NOMO-1 treated with dmso at 0.1 percent for 144 hours (cell line): Measurements from ENCODE around the gene GP1BA.

ENCODE experiments used
- DNase-seq: peaks from one replicate; lab custom pipeline; 2025; ENCODE audit not compliant: unreplicated experiment; lab: John Stamatoyannopoulos, UW

The GP1BA gene

DNA sequence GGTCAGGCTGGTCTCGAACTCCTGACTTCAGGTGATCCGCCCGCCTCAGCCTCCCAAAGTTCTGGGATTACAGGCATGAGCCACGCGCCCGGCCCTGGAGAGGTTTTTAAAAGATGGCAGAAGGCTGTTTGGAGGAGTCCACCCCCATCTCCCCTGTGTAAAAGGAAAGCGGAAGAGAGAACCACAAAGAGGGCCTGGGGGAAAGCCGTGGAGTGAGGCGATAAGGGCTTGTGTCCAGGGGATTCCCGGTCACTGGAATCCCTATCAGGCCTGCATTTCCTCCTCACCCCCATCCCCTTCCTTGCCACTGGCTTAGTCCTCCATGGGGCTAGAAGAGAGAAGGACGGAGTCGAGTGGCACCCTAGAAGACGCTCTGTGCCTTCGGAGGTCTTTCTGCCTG is at the start of gene GP1BA:
GP1BA (plus strand) TSS at position 315 of the 400 bp plus-strand sequence. CDS start 328 bp downstream, outside the sequence.
- DNase-seq, result no peak

DNA sequence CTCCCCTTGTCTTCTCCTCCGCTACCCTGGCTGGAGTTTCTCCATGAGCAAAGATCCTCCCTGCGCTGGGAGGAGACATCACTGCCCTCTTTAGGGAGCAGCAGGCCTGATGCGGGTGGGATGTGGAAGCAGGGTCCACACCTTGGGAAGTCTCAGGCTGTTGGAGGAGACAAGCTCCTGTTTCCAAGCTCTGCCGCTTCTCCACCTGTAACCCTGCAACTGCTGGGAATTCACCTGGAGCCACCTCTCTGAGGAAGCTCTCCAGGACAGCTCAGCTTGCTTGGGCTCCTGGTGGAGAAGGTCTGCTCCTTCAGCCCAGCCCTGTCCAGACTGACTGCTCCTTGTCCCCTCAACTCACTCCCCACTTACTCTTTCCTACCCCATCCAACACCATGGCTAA is 47.6 kb upstream of the GP1BA start:
- DNase-seq, result no peak

DNA sequence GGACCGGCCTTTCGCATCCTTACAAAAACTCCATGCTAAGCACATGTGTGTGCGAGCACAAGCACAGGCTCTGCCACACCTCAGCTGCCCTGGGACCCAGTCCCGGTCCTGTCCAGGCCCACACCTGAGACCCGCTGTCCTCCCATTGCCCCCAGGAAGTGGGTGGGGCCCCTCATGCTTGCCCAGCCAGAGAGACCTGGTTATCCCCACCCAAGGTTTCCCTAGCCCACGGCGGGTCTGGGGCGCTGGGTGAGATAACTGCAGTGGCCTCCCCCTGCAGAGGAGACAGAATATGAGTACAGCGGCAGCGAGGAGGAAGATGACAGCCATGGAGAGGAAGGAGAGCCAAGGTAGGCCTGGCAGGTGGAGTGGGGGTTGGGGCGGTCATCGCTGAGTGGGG is 45.2 kb upstream of the GP1BA start:
- DNase-seq, result no peak

DNA sequence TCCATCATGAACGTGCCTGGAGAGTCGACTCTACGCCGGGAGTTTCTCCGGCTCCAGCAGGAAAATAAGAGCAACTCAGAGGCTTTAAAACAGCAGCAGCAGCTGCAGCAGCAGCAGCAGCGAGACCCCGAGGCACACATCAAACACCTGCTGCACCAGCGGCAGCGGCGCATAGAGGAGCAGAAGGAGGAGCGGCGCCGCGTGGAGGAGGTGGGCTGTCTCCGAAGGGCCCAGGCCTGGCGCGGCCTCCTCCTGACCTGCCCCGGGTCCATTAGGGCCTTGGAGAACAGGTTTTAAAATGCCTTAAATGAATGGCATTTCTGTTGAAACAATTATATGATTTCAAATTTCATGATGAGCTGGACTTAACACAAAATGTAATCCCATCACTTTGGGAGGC is 44.5 kb upstream of the GP1BA start:
- DNase-seq, result no peak

DNA sequence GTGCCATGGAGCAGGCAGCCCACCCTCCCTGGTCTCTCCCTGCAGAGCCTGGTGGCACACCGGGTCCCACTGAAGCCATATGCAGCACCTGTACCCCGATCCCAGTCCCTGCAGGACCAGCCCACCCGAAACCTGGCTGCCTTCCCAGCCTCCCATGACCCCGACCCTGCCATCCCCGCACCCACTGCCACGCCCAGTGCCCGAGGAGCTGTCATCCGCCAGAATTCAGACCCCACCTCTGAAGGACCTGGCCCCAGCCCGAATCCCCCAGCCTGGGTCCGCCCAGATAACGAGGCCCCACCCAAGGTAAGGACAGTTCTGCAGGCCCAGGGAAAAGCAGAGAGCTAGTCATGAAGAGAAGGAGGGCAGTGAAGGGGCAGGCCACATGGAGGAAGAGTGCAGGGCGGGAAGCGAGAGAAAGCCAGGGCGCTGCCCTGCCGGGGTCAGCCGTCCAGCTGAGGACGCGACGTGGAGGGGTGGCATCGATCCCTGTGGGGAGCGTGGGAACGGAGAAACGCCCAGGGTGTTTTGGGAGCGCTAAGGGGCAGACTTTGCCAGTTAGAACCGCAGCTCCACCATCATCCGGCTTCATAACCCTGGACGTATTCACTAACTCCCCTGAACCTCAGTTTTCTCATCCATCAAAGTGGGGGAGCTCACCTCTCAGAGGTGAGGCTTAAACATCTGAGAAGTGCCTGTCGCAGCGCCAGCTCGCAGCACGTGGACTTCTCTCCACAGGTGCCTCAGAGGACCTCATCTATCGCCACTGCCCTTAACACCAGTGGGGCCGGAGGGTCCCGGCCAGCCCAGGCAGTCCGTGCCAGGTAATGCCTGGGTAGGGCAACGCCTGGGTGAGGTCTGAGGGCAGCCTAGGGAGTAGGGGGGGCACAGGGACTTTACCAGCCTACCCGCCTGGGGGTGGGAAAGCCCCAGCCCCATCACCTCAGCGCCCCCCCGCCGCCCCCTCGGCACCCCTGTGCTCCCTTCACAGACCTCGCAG is 40.4 kb upstream of the GP1BA start:
- no peak for DNase-seq

DNA sequence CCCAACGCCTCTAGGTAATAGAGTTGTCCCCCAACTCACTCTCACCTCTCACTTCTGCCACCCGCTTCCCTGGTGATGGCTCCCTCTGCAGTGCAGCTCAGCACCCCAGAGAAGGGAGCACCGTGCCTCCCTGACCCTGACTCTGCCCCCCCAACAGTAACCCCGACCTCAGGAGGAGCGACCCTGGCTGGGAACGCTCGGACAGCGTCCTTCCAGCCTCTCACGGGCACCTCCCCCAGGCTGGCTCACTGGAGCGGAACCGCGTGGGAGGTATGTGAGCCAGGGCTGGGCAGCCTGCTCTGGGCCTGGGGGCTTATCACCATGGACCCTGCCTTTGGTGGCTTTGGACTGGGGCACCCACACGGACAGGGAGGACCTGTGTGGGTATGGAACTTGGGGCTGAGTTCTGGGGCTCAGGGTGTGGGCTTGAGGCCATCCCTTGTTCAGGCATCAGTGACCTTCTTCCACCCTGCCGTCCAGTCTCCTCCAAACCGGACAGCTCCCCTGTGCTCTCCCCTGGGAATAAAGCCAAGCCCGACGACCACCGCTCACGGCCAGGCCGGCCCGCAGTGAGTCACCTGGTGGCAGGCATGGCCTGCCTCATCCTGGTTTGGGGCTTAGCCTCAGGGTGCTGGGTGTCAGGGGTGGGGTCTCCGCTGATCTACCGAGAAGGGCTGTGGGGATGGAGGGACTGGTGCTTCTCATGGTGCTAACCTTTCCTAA is 39.4 kb upstream of the GP1BA start:
- DNase-seq, result no peak

DNA sequence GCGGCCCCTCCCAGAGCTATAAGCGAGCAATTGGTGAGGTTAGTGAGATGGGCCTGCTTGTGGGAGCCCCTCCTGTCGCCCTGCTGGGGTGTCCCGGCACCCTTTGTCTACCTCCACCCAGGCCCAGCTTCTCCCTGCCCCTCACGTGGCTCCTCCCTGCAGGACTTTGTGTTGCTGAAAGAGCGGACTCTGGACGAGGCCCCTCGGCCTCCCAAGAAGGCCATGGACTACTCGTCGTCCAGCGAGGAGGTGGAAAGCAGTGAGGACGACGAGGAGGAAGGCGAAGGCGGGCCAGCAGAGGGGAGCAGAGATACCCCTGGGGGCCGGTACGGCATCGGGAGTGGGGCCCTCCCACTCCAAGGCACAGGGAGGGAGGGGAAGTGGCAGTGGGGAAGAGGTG is 38.8 kb upstream of the GP1BA start:
- DNase-seq, result no peak

DNA sequence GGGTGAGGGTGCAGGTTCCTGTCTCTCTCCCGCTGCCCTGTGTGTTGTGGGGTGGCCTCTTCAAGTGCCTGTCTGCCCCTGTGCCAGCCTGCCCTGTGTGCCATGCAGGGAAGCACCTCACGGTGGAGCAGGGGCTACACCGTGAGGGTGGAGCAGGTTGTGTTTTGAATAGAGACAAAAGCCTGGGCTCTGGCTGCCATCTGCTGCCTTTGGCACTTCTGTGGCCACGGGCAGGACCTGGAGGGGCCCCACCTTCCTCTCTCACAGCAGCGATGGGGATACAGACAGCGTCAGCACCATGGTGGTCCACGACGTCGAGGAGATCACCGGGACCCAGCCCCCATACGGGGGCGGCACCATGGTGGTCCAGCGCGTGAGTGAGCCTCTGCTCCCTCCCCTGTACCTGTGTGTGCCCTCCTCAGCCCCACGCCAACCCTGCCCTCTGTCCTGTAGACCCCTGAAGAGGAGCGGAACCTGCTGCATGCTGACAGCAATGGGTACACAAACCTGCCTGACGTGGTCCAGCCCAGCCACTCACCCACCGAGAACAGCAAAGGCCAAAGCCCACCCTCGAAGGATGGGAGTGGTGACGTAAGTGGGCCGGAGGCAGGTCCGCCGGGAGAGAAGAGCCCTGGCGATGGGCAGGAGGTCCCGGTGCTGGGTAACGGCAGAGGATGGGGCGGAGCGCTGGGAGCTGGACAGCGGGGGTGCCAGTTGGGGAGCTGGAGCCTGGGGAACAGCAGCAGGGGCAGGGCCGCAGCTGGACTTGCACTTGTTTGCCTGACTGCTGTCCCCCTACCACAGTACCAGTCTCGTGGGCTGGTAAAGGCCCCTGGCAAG is 38.1 kb upstream of the GP1BA start:
- no peak for DNase-seq

DNA sequence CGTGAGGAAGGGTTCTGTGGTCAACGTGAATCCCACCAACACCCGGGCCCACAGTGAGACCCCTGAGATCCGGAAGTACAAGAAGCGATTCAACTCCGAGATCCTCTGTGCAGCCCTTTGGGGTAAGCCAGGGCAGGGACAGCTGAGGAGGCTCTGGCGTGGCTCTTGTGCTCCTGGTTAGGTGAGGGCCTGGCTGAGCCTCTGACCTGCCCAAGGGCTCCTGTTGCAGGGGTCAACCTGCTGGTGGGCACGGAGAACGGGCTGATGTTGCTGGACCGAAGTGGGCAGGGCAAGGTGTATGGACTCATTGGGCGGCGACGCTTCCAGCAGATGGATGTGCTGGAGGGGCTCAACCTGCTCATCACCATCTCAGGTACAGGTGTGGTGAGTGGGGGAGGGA is 37.0 kb upstream of the GP1BA start:
- DNase-seq, result no peak

DNA sequence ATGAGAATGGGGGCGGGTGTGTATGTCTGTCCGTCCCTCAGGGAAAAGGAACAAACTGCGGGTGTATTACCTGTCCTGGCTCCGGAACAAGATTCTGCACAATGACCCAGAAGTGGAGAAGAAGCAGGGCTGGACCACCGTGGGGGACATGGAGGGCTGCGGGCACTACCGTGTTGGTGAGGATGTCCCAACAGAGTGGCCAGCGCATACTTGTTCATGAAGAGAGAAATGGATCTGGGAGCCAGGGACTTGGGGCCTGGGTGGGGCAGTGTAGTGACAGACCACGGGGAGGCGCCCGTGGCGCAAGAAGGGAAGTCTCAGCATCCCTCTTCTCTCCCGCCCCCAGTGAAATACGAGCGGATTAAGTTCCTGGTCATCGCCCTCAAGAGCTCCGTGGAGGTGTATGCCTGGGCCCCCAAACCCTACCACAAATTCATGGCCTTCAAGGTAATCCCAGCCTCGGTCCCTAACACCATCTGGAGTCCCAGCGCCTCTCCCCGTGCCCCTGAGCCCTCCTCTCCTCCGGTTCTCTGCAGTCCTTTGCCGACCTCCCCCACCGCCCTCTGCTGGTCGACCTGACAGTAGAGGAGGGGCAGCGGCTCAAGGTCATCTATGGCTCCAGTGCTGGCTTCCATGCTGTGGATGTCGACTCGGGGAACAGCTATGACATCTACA is 36.3 kb upstream of the GP1BA start:
- no peak for DNase-seq

DNA sequence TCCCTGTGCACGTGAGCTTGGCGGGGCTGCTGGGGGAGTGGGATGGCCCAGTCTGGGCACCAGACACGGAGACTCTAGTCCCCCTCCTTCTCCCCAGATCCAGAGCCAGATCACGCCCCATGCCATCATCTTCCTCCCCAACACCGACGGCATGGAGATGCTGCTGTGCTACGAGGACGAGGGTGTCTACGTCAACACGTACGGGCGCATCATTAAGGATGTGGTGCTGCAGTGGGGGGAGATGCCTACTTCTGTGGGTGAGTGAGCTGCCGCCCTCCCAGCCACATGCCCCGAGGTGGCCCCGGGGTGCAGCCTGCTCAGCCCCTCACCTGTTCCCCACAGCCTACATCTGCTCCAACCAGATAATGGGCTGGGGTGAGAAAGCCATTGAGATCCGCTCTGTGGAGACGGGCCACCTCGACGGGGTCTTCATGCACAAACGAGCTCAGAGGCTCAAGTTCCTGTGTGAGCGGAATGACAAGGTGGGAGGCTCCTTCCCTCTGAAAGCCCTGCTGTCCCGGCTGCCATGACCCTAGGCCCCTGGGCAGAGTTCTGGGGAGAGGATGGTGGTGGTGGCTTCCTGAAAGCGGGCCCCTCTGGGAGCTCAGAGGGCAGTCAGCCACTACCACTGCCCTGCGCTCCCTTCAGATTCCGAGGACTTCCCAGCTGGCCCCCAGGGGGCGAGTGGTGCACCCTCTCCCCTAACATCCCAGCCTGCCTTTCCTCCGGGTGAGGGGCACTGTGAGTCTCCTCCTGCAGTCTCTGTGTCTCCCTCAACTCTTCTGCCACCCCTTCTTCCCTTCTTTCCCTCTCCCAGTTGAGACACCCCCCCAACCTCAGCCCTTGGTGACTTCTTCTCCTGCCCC is 35.5 kb upstream of the GP1BA start:
- no peak for DNase-seq

DNA sequence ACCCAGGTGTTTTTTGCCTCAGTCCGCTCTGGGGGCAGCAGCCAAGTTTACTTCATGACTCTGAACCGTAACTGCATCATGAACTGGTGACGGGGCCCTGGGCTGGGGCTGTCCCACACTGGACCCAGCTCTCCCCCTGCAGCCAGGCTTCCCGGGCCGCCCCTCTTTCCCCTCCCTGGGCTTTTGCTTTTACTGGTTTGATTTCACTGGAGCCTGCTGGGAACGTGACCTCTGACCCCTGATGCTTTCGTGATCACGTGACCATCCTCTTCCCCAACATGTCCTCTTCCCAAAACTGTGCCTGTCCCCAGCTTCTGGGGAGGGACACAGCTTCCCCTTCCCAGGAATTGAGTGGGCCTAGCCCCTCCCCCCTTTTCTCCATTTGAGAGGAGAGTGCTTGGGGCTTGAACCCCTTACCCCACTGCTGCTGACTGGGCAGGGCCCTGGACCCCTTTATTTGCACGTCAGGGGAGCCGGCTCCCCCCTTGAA is 34.8 kb upstream of the GP1BA start:
- DNase-seq, result no peak

DNA sequence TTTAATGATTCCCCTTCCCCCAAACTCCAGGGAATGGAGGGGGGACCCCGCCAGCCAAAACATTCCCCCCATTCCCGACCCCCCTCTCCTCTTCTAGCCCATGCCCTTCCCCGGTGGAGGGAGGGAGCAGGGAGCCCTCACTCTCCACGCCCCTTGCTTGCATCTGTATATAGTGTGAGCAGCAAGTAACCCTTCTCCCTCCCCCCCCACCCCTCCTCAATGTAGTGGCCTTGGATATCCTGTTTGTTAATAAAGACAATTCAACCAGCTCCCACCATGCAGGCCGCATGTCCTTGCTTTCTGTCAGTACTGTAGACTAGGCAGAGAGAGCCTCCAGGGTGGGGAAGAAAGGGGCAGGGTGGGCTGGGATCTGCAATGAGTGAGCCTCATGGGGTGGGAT is 34.3 kb upstream of the GP1BA start:
- DNase-seq, result no peak

DNA sequence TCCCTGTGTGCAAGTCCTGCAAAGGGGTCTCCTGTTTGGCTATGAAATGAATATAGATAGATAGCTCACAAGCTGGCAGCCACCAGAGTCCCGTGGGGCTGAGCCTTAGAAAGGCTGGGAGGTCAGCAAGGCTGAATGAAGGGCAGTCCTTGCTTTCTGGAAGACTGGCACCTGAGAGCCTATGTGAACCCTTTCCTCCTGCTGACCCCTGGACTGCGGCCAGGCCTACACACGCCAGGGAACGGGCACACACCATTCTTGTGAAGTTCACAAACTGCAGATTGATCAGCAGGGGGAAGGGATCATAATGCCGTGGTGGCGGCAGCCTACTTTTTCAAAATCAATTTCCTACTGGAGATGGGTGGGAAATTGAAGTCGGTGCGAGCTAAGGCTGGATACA is 33.7 kb upstream of the GP1BA start:
- DNase-seq, result no peak

DNA sequence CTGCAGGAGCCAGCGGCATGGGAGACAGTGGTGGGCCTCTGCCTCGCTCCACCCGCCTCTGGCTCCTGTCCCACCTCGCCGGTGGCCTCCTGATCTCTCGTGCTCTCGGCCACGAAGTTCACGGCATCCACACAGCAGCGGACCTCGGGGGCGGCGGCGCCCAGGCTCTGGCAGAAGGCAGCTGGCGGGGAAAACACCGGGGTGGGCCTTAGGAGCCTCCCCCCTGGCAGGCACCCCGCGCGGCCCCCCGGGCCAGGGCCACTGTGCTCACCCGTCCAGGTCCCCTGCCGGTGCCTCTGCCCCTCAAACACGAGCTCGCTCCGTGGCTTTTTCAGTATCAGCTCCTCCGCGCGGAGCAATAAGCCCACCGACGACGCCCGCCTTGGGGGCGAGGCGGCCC is 33.1 kb upstream of the GP1BA start:
- DNase-seq, result no peak

DNA sequence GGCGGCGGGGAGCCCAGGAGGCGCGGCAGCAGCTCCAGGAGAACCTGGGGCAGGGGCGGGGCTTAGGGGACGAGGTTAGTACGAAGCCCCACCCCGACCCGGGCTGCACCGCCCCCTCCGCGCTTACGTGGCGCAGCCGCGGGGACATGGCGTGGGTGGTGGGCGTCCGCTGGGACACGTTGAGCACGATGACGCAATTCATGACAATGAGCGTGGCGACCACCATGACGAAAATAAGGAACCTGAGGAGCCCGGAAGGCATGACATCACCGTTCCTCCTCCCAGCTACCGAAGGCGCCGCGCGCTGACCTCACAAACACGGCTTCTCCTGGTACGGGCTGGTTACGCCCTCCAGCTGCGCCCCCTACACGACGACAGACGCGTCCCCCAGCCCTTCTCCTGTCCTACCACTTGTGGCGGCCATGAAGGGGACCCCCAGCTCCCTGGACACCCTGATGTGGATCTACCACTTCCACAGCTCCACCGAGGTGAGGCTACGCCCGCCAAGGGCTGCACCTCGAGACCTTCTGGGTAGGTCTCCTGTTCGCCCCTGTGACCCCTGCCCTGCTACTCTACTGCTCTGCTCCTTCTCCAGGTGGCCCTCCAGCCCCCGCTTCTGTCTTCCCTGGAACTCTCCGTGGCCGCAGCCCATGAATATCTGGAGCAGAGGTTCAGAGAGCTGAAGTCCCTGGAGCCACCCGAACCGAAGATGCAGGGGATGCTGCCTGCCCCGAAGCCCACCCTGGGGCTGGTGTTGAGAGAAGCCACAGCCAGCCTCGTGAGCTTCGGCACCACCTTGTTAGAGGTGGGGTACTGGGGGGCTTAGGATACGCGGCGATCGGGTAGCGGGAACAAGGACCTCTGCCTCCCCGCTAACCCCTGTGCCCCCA is 32.5 kb upstream of the GP1BA start, which contains the start of gene C17orf107:
C17orf107 (plus strand) TSS at position 196 of the 890 bp plus-strand sequence; CDS start at position 423, 227 bp downstream.
- DNase-seq, result peak; percentile 51

DNA sequence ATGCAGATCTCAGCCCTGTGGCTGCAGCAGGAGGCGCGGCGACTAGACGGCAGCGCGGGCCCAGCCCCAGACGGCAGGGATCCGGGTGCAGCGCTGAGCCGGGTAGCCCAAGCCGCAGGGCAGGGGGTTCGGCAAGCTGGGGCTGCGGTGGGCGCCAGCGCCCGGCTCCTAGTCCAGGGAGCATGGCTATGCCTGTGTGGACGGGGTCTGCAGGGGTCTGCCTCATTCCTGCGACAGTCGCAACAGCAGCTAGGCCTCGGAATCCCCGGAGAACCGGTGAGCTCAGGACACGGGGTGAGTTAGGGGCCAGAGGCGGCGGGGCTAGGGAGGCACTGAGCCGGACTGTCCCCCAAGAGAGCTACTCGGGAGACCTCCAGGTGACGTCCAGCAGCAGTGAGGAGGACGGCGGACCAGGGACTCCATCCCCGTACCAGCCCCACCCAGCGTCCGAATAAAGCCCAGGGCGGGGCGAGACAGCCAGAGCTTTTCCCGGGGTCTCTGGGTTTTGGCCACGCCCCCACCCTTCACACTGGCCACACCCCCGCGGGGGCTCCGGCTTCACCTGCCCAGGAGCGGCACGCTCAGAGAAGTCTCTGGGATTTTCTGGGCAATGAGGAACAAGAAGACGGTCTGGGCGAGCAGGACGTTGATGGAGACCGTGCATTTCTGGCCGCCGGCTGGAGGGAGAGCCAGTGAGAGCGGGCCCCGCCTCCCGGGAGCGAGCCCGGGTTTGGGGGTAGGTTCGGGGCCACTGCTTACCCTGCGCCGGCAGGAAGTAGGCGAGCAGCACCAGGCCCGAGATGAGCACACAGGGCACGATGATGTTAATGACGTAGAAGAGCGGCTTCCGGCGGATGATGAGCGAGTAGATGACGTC is 31.6 kb upstream of the GP1BA start:
- no peak for DNase-seq
